GM19467 (cell line): Measurements from ENCODE around the gene UBC.

ENCODE experiments used
- ATAC-seq: cut with Tn5 transposase; IDR thresholded peaks from one replicate; pipeline ENCODE4 v1.9.1; 2021; ENCODE audit warnings: mild to moderate bottlenecking, moderate library complexity; ENCODE audit not compliant: unreplicated experiment

UBC gene

GRCh38 chr12:124866883-124867400, 47.5 kb downstream of the UBC start:
- ATAC-seq = no peak

GRCh38 chr12:124866195-124866882, 48.1 kb downstream of the UBC start:
- ATAC-seq = no peak

GRCh38 chr12:124865728-124866127, 48.7 kb downstream of the UBC start:
- ATAC-seq = no peak

GRCh38 chr12:124864326-124864752, 50.1 kb downstream of the UBC start:
- ATAC-seq = no peak

GRCh38 chr12:124863416-124864325, 50.8 kb downstream of the UBC start, which contains the start of gene SCARB1:
SCARB1 (minus strand) TSS chr12:124863864; CDS start chr12:124863720, 144 bp downstream.
- ATAC-seq = peak; percentile 58

GRCh38 chr12:124862768-124863415, 51.6 kb downstream of the UBC start:
- ATAC-seq = peak; percentile 14

- ATAC-seq = no peak
These were observed 52.4 kb downstream of the UBC start for GRCh38 chr12:124861898-124862676.
